COLO829 (cell line): Measurements from ENCODE around the gene CD40.

Experiments
- DNase-seq: peaks from one replicate; pipeline ENCODE4 v3.0.0; 2012; ENCODE audit warnings: low spot score

Gene CD40

GRCh38 chr20:46122516-46123481 is 4.7 kb downstream of the CD40 start:
- DNase-seq = no peak

- no peak for DNase-seq
Measured at GRCh38 chr20:46123482-46124245, 5.5 kb downstream of the CD40 start.

GRCh38 chr20:46126440-46127056 is 8.4 kb downstream of the CD40 start:
- no peak for DNase-seq

GRCh38 chr20:46127396-46128010 is 9.4 kb downstream of the CD40 start:
- DNase-seq = no peak

GRCh38 chr20:46128310-46129151 is 10.4 kb downstream of the CD40 start:
- DNase-seq = peak; percentile 48

GRCh38 chr20:46129955-46130481 is 11.9 kb downstream of the CD40 start:
- DNase-seq = no peak

GRCh38 chr20:46130534-46130933 is 12.4 kb downstream of the CD40 start:
- DNase-seq = no peak

- DNase-seq = no peak
Measured at GRCh38 chr20:46131396-46131795, 13.3 kb downstream of the CD40 start.

GRCh38 chr20:46132705-46133120 is 14.6 kb downstream of the CD40 start:
- DNase-seq = peak; percentile 65

- DNase-seq = no peak
Measured at GRCh38 chr20:46133886-46134654, 16.0 kb downstream of the CD40 start.

GRCh38 chr20:46134716-46135115 is 16.6 kb downstream of the CD40 start:
- DNase-seq = no peak

GRCh38 chr20:46135856-46136633 is 17.9 kb downstream of the CD40 start:
- no peak for DNase-seq

GRCh38 chr20:46137816-46138215 is 19.7 kb downstream of the CD40 start:
- DNase-seq = no peak

GRCh38 chr20:46139266-46139889 is 21.3 kb downstream of the CD40 start:
- DNase-seq = no peak

- no peak for DNase-seq
Measured at GRCh38 chr20:46139908-46140482, 21.9 kb downstream of the CD40 start.

- no peak for DNase-seq
Measured at GRCh38 chr20:46142124-46142523, 24.0 kb downstream of the CD40 start.

GRCh38 chr20:46144432-46145025 is 26.4 kb downstream of the CD40 start:
- no peak for DNase-seq

- DNase-seq = no peak
Measured at GRCh38 chr20:46145713-46146112, 27.6 kb downstream of the CD40 start.
